Measurements from ENCODE around the gene RET. TPM values are rescaled to one million over a fixed set of nuclear protein-coding genes. Genes with fewer than 3 reads are reported as not detected.

The RET gene
- total and polyA plus RNA-seq, 2 of the 13 experiments (the other 11 are each of a cell fraction or from before 2014, with no cell fraction given): 0.02 TPM; not detected in 1

GRCh38 chr10:43128958-43129706, 52.3 kb downstream of the RET start:
- intact Hi-C loops (cut with micrococcal nuclease; ENCODE audit: unreplicated experiment): no loop called here
- ChIA-PET POLR2A (no interaction called here), CTCF (ENCODE audit: low intra/inter-chr PET ratio, low total read pairs) (no interaction called here)
- Histone ChIP-seq H4K20me1 (ENCODE audit: insufficient read depth, low read length) (no peaks in the 10 kb centered on the region), H3K4me1 (ENCODE audit: insufficient read depth, low read length) (no peaks in the 10 kb centered on the region), H2AFZ (ENCODE audit: low read length) (no peak overlapping the region), H3K36me3 (replicated peaks in 1 of 2; ENCODE audit: control insufficient read depth in 1 of 2, insufficient read depth in 2 of 2, low read length in 2 of 2) (no peaks in the 10 kb centered on the region), H3K9me3 (ENCODE audit: low read length) (no peaks in the 10 kb centered on the region), H3K27me3 (ENCODE audit: control insufficient read depth in 1 of 2, insufficient read depth in 2 of 2, low read length in 2 of 2) (peaks cover 9 to 66% of the 10 kb centered on the region in 2 experiments), H3K4me3 (replicated peaks in 1 of 3; ENCODE audit: insufficient read depth in 1 of 3, low read depth in 2 of 3, low read length in 3 of 3) (no peak overlapping the region), H3K79me2 (ENCODE audit: insufficient read depth, low read length) (no peaks in the 10 kb centered on the region), H3K4me2 (ENCODE audit: low read depth, low read length) (no peak overlapping the region), H3K9ac (ENCODE audit: insufficient read depth, low read depth, low read length) (no peak overlapping the region), H3K27ac (ENCODE audit: extremely low read length, insufficient read depth, low read length) (no peak overlapping the region)
- in situ Hi-C loops (cut with HindIII; ENCODE audit: extremely low pct_ligation_motif_present, low pct_unique_long_range_greater_than_20kb): no loop called here
- no peak for DNase-seq (ENCODE audit: low spot score)
- no peak for FAIRE-seq
- ATAC-seq: no peak
- BruUV-seq (replicated peaks): no TSS peak
- WGBS (ENCODE audit: low lambda C conversion rate): 1% methylated on average over 4 of the region's 6 CpGs
- no peak for TF ChIP-seq TEAD2 (CRISPR knock-in tag; IDR thresholded peaks at IDR 0.05)
- no peak for TF ChIP-seq ZNF180 (CRISPR knock-in tag; IDR thresholded peaks at IDR 0.05; ENCODE audit: borderline replicate concordance, low read depth)
- TF ChIP-seq REL (CRISPR knock-in tag; conservative IDR thresholded peaks at IDR 0.05): no peak
- no peak for TF ChIP-seq ARID2 (CRISPR knock-in tag; IDR thresholded peaks at IDR 0.05; ENCODE audit: borderline replicate concordance)
- no peak for TF ChIP-seq NAIF1 (CRISPR knock-in tag; IDR thresholded peaks at IDR 0.05; ENCODE audit: borderline replicate concordance)
- no peak for TF ChIP-seq GZF1 (CRISPR knock-in tag; IDR thresholded peaks at IDR 0.05)
- TF ChIP-seq NFKB2 (CRISPR knock-in tag; IDR thresholded peaks at IDR 0.05; ENCODE audit: borderline replicate concordance): no peak
- TF ChIP-seq ZNF770 (CRISPR knock-in tag; IDR thresholded peaks at IDR 0.05): no peak
- TF ChIP-seq SMAD9 (CRISPR knock-in tag; IDR thresholded peaks at IDR 0.05): no peak
- no peak for TF ChIP-seq SMC3 (IDR thresholded peaks at IDR 0.05; ENCODE audit: low read length)
- no peak for TF ChIP-seq ZBTB7B (CRISPR knock-in tag; IDR thresholded peaks at IDR 0.05)
- no peak for TF ChIP-seq ZNF75D (CRISPR knock-in tag; IDR thresholded peaks at IDR 0.05; ENCODE audit: borderline replicate concordance)
- no peak for TF ChIP-seq ZNF710 (CRISPR knock-in tag; IDR thresholded peaks at IDR 0.05; ENCODE audit: borderline replicate concordance)
- no peak for TF ChIP-seq MXD1 (CRISPR knock-in tag; IDR thresholded peaks at IDR 0.05)
- TF ChIP-seq ZBTB34 (CRISPR knock-in tag; IDR thresholded peaks at IDR 0.05): no peak
- TF ChIP-seq TFAP4 (IDR thresholded peaks at IDR 0.05; ENCODE audit: borderline replicate concordance, low read depth): no peak
- no peak for TF ChIP-seq ZNF549 (CRISPR knock-in tag; IDR thresholded peaks at IDR 0.05)
- no peak for TF ChIP-seq TBL1XR1 (IDR thresholded peaks at IDR 0.05; ENCODE audit: borderline replicate concordance, low read length, partially characterized antibody)

Measured in HepG2 (cell line).